Fibroblast of peridontal ligament (primary cell): ENCODE data around the gene PDE2A.

ENCODE experiments used
- DNase-seq: peaks from one replicate; pipeline ENCODE4 v3.0.0-alpha.2; 2010; ENCODE audit errors: extremely low read depth

PDE2A gene

GRCh38 chr11:72591023-72591422 is 83.2 kb downstream of the PDE2A start:
- DNase-seq, result no peak

GRCh38 chr11:72589802-72590761 is 84.1 kb downstream of the PDE2A start:
- DNase-seq, result no peak

- DNase-seq, result no peak
Observed at GRCh38 chr11:72588421-72589410, 85.5 kb downstream of the PDE2A start.

- no peak for DNase-seq
Observed at GRCh38 chr11:72587696-72588095, 86.5 kb downstream of the PDE2A start.

GRCh38 chr11:72586321-72587090 is 87.7 kb downstream of the PDE2A start:
- no peak for DNase-seq

- DNase-seq, result peak; percentile 53
Observed at GRCh38 chr11:72585762-72586311, 88.4 kb downstream of the PDE2A start.

- no peak for DNase-seq
Observed at GRCh38 chr11:72584939-72585597, 89.2 kb downstream of the PDE2A start.

- DNase-seq, result no peak
Observed at GRCh38 chr11:72584293-72584938, 89.8 kb downstream of the PDE2A start.

- DNase-seq, result no peak
Observed at GRCh38 chr11:72583616-72584292, 90.5 kb downstream of the PDE2A start.

- no peak for DNase-seq
Observed at GRCh38 chr11:72583177-72583553, 91.1 kb downstream of the PDE2A start.

- no peak for DNase-seq
Observed at GRCh38 chr11:72582206-72583176, 91.7 kb downstream of the PDE2A start.

- DNase-seq, result no peak
Observed at GRCh38 chr11:72581067-72581466, 93.2 kb downstream of the PDE2A start.

GRCh38 chr11:72580642-72580950 is 93.6 kb downstream of the PDE2A start:
- no peak for DNase-seq

GRCh38 chr11:72579816-72580641 is 94.2 kb downstream of the PDE2A start:
- no peak for DNase-seq

- no peak for DNase-seq
Observed at GRCh38 chr11:72578991-72579815, 95.0 kb downstream of the PDE2A start.

GRCh38 chr11:72578566-72578965 is 95.7 kb downstream of the PDE2A start:
- no peak for DNase-seq

- no peak for DNase-seq
Observed at GRCh38 chr11:72578051-72578450, 96.2 kb downstream of the PDE2A start.
